Measurements from ENCODE around the gene ARFGAP2.

DNA sequence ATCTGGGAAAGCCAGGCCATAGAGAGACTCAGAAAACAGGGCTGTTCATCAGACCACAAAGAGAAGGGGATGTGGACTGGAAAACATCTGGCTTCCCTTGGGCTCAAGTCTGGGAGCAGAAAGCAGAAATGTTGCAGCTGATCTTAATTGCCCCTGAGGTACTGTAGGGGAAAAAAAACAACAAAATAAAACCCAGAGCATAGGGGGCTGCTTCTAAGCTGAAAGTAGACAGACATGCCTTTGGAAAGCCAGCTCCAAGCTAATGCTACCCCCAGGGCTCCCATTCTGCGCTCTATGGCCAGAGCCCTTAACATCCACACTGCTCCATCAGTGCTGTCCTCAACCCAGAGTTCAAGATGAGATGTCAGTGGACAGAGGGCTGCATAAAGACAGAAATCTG is 11.6 kb upstream of the ARFGAP2 start:
- TF ChIP-seq CTCF (IDR thresholded peaks at IDR 0.05 in 2 of 3, conservative IDR thresholded peaks at IDR 0.05 in 1 of 3; ENCODE audit: borderline replicate concordance in 1 of 3, insufficient read depth in 1 of 3, low read depth in 2 of 3, low read length in 2 of 3), result no peak
- TF ChIP-seq, protein P1, sequence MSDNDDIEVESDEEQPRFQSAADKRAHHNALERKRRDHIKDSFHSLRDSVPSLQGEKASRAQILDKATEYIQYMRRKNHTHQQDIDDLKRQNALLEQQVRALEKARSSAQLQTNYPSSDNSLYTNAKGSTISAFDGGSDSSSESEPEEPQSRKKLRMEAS (IDR thresholded peaks at IDR 0.05), result no peak
- TF ChIP-seq POLR2AphosphoS5 (IDR thresholded peaks at IDR 0.05; ENCODE audit: low read depth, low read length), result no peak
- no peak for TF ChIP-seq POLR2A (IDR thresholded peaks at IDR 0.05; ENCODE audit: borderline replicate concordance, extremely low read depth, insufficient read depth, insufficient read length)
- TF ChIP-seq EZH2 (IDR thresholded peaks at IDR 0.05), result no peak
- TF ChIP-seq, protein P2, sequence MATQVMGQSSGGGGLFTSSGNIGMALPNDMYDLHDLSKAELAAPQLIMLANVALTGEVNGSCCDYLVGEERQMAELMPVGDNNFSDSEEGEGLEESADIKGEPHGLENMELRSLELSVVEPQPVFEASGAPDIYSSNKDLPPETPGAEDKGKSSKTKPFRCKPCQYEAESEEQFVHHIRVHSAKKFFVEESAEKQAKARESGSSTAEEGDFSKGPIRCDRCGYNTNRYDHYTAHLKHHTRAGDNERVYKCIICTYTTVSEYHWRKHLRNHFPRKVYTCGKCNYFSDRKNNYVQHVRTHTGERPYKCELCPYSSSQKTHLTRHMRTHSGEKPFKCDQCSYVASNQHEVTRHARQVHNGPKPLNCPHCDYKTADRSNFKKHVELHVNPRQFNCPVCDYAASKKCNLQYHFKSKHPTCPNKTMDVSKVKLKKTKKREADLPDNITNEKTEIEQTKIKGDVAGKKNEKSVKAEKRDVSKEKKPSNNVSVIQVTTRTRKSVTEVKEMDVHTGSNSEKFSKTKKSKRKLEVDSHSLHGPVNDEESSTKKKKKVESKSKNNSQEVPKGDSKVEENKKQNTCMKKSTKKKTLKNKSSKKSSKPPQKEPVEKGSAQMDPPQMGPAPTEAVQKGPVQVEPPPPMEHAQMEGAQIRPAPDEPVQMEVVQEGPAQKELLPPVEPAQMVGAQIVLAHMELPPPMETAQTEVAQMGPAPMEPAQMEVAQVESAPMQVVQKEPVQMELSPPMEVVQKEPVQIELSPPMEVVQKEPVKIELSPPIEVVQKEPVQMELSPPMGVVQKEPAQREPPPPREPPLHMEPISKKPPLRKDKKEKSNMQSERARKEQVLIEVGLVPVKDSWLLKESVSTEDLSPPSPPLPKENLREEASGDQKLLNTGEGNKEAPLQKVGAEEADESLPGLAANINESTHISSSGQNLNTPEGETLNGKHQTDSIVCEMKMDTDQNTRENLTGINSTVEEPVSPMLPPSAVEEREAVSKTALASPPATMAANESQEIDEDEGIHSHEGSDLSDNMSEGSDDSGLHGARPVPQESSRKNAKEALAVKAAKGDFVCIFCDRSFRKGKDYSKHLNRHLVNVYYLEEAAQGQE (IDR thresholded peaks at IDR 0.05; ENCODE audit: low read depth), result no peak
- no peak for TF ChIP-seq FOSL1 (IDR thresholded peaks at IDR 0.05; ENCODE audit: low read depth)
- TF ChIP-seq EZH2phosphoT487 (IDR thresholded peaks at IDR 0.05; ENCODE audit: borderline replicate concordance), result no peak
- TF ChIP-seq YY1 (IDR thresholded peaks at IDR 0.05; ENCODE audit: extremely low read depth, insufficient replicate concordance, low read depth, low read length), result no peak
